Loucy (cell line): ENCODE measurements around the gene SDK1.

Source experiments
- H2AFZ ChIP-seq: fragments of 200-600 bp; sonication (generic); 2 replicates; pipeline ENCODE4 v1.6.0; 2016; ENCODE audit warnings: antibody characterized with exemption, mild to moderate bottlenecking, low read length, moderate library complexity
- H3F3A ChIP-seq: fragments of 200-600 bp; 2 replicates; pipeline ENCODE4 v1.6.0; 2016; ENCODE audit warnings: antibody characterized with exemption, low read depth, mild to moderate bottlenecking
- H3K27me3 ChIP-seq: fragments of 200-600 bp; sonication (generic); 2 replicates; pipeline ENCODE4 v1.6.1; 2014; ENCODE audit warnings: low read length, mild to moderate bottlenecking; ENCODE audit not compliant: insufficient read depth, poor library complexity, severe bottlenecking
- H3K36me3 ChIP-seq: fragments of 200-600 bp; sonication (generic); 2 replicates; pipeline ENCODE4 v1.6.1; 2016; ENCODE audit warnings: low read length; ENCODE audit not compliant: insufficient read depth
- H3K4me1 ChIP-seq: fragments of 200-600 bp; sonication (generic); 2 replicates; pipeline ENCODE4 v1.5.1; 2014; ENCODE audit warnings: low read length, mild to moderate bottlenecking; ENCODE audit not compliant: insufficient read depth, poor library complexity, severe bottlenecking
- H3K4me2 ChIP-seq: fragments of 200-600 bp; sonication (generic); 2 replicates; pipeline ENCODE4 v1.6.0; 2014; ENCODE audit warnings: antibody characterized with exemption, low read length, low read depth, mild to moderate bottlenecking; ENCODE audit not compliant: poor library complexity, severe bottlenecking
- H3K4me3 ChIP-seq: fragments of 200-600 bp; sonication (generic); 2 replicates; pipeline ENCODE4 v1.5.1; 2014; ENCODE audit warnings: low read length, mild to moderate bottlenecking, mixed read lengths; ENCODE audit not compliant: poor library complexity, severe bottlenecking
- H3K79me2 ChIP-seq: fragments of 200-600 bp; sonication (generic); 2 replicates; pipeline ENCODE4 v1.6.1; 2014; ENCODE audit warnings: low read length; ENCODE audit not compliant: insufficient read depth
- H3K9ac ChIP-seq: fragments of 200-600 bp; sonication (generic); 2 replicates; pipeline ENCODE4 v1.6.0; 2014; ENCODE audit warnings: mild to moderate bottlenecking, low read depth, low read length, moderate library complexity; ENCODE audit not compliant: poor library complexity, severe bottlenecking
- H3K9me2 ChIP-seq: fragments of 200-600 bp; sonication (generic); replicated peaks from 2 replicates; pipeline ENCODE4 v1.6.1; 2016; ENCODE audit warnings: low read depth, low read length, mixed read lengths
- H3K9me3 ChIP-seq: fragments of 200-600 bp; sonication (generic); 2 replicates; pipeline ENCODE4 v1.6.1; 2014; ENCODE audit warnings: mild to moderate bottlenecking, antibody characterized with exemption, low read length, low read depth; ENCODE audit not compliant: insufficient read depth
- H4K20me1 ChIP-seq: fragments of 200-600 bp; sonication (generic); 2 replicates; pipeline ENCODE4 v1.6.0; 2014; ENCODE audit warnings: antibody characterized with exemption, low read length, mild to moderate bottlenecking; ENCODE audit not compliant: insufficient read depth, poor library complexity, severe bottlenecking
- CTCF ChIP-seq: fragments of 200-600 bp; sonication (generic); conservative IDR thresholded peaks from 2 replicates; pipeline ENCODE4 v1.5.1; 2014; ENCODE audit warnings: mild to moderate bottlenecking, antibody characterized with exemption, low read length
- EZH2phosphoT487 ChIP-seq: fragments of 200-600 bp; IDR thresholded peaks from 2 replicates; pipeline ENCODE4 v1.6.1; 2018; ENCODE audit warnings: antibody characterized with exemption, mild to moderate bottlenecking, moderate library complexity, borderline replicate concordance

Gene SDK1

DNA sequence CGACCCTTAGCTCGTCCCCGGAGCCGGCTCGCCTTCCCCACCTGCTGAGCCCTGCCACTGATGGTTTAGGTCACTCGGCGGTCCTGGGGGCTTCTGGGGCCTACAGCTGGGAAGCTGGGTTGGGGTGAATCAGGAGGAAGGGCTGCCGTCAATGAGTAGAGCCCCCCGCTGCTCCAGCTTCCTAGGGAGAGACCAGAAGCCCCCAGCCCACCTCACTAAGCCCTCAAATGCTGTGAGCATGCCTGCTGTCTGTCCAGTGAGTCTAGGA is 885.4 kb downstream of the SDK1 start:
- no peaks in the 10 kb centered on the region for H3K4me1 ChIP-seq
- H3K4me3 ChIP-seq, result no peak overlapping the region
- H3K36me3 ChIP-seq, result no peaks in the 10 kb centered on the region
- H2AFZ ChIP-seq, result no peak overlapping the region
- TF ChIP-seq EZH2phosphoT487 (no peak), CTCF (no peak)
- peaks cover 2% of the 10 kb centered on the region; the same call in 1 of the 2 replicates for H3K9me3 ChIP-seq
- no peaks in the 10 kb centered on the region for H3K27me3 ChIP-seq
- no peak overlapping the region for H3K9ac ChIP-seq
- no peak overlapping the region for H3K4me2 ChIP-seq
- no peaks in the 10 kb centered on the region for H3F3A ChIP-seq
- H3K79me2 ChIP-seq, result no peaks in the 10 kb centered on the region
- no peaks in the 10 kb centered on the region for H3K9me2 ChIP-seq
- no peaks in the 10 kb centered on the region for H4K20me1 ChIP-seq

DNA sequence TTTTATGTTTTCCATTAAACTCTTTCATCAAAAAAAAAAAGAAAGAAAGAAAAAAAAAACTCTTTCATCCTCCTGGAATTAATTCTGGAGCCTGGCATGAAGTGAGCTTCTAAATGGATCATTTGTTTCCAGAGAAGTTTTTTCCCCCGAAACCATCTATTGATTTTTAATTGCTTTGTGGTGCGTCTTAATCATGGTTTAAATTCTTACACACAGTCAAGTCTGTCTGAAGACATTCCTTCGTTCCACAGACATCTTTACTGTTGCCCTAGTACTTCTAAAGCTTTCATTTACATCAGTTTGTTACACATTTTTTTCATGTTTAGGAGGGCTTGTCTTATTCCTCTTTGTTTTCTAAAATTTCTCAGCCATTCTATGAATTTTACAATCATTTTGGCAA is 887.6 kb downstream of the SDK1 start:
- H2AFZ ChIP-seq, result no peak overlapping the region
- no peaks in the 10 kb centered on the region for H3K79me2 ChIP-seq
- no peaks in the 10 kb centered on the region for H3K27me3 ChIP-seq
- H3K9me2 ChIP-seq, result no peaks in the 10 kb centered on the region
- no peaks in the 10 kb centered on the region for H4K20me1 ChIP-seq
- no peak overlapping the region for H3K4me2 ChIP-seq
- no peaks in the 10 kb centered on the region for H3F3A ChIP-seq
- H3K4me3 ChIP-seq, result no peak overlapping the region
- no peaks in the 10 kb centered on the region for H3K4me1 ChIP-seq
- no peak overlapping the region for H3K9ac ChIP-seq
- no peaks in the 10 kb centered on the region; the same call in 1 of the 2 replicates for H3K9me3 ChIP-seq
- no peaks in the 10 kb centered on the region for H3K36me3 ChIP-seq
- TF ChIP-seq CTCF (no peak), EZH2phosphoT487 (no peak)

DNA sequence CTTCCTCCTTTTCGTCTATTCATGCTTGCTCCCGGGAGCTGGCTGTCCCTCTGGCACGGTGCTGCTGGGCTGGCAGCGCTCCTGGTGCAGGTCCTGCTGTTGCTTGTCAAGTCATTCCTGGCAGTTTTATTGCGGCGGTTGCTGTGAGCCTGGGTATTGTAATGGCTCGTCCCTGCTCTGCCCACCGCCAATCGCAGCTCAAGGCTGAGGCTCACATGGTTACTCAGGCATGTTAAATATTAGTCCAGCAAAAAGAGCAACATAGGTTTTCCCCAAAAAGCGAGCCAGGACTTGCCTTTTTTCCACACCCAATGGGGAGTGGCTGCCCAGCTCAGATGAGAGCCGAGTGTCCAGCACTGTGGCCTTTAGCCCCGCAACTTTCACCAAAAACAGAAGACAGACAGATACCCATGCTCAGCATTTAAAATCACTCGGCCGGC is 888.1 kb downstream of the SDK1 start:
- Histone ChIP-seq H3K9me2 (no peaks in the 10 kb centered on the region), H3K4me2 (no peak overlapping the region), H3K9me3 (no peaks in the 10 kb centered on the region; the same call in 1 of the 2 replicates), H3K79me2 (no peaks in the 10 kb centered on the region), H2AFZ (no peak overlapping the region), H3F3A (no peaks in the 10 kb centered on the region), H3K9ac (no peak overlapping the region), H3K4me3 (no peak overlapping the region), H3K27me3 (no peaks in the 10 kb centered on the region), H3K4me1 (no peaks in the 10 kb centered on the region), H3K36me3 (no peaks in the 10 kb centered on the region), H4K20me1 (no peaks in the 10 kb centered on the region)
- TF ChIP-seq CTCF, result no peak
- no peak for TF ChIP-seq EZH2phosphoT487
